Measurements from ENCODE around the gene F2RL3.
"Not testable (repeated sequence)": the region's sequence is repeated elsewhere in the genome, so short reads cannot be mapped to it uniquely, and the experiment has no call there.

F2RL3 gene

DNA sequence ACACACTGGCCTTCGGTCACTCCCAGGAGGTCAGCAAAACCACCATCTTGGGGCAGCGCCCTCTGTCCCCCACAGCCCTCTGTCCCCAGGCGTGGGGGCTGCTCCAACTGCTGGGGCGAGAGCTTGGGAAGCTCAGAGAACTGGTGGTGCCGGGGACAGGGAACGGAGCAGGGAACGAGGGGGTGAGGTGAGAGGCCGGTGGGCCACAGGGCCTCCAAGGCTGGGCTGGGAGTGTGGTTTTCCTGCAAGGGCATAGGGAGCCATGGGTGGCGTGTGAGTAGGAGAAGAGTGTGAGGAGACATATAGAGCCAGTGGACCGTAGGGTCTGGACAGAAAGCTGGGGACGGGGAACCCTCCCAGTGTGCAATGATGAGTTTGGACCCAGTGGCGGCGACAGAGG is 34.1 kb downstream of the F2RL3 start:
- no peak for DNase-seq

DNA sequence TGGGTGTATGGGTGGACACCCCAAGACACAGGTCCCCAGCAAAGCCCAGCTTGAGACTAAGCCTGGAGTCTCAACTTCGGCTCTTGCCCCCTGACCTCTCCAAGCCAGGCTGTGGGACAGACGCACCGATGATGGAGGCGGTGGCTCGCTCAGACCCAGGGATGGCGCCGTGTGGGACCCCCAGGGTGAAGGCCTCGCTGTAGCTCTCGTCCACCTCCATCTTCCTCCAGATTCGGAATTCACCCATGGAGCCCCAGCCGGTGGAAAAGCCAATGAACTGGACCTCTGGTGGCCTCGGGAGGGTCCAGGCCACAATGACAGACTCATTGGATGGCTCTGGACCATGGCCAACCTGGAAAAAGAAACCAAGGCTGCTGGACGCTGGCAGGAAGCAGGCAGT is 39.1 kb downstream of the F2RL3 start:
- no peak for DNase-seq

DNA sequence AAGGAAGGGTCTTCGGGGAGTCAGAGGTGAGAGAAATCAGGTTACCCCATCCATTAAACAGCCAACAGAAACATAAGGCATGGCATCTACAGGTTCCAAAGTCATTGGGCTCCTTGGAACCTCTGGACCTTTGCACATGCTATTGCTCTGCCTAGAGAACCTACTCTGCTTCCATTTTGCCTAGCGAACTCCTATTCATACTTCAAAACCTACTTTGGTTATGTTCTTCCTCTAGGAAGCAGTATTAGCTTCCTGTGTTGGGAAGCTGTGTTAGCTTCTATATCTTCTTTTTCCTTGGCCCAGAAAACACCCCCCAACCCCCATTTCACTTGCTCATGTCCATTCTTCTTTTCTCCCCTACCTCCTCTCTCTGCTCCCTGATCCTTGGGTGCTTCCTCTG is 39.6 kb downstream of the F2RL3 start:
- no peak for DNase-seq

DNA sequence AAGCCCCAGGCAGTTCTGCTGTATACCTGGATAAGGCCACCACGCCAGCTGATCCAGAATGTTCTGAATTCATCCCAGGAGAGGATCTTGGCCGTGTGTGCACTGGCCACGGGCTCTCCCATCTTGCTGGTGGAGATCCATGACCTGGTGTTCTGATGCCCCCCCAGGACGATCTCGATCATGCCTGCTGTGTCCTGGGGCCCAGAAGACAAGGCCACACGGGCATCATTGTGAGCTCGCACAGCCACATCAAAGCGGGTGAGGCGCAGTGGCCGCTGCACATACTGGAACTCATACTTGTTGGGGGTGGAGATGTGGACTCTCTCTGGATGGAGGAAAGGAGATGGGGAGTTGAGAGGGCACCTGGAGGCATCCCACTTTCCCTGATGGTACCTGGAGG is 40.1 kb downstream of the F2RL3 start:
- no peak for DNase-seq

DNA sequence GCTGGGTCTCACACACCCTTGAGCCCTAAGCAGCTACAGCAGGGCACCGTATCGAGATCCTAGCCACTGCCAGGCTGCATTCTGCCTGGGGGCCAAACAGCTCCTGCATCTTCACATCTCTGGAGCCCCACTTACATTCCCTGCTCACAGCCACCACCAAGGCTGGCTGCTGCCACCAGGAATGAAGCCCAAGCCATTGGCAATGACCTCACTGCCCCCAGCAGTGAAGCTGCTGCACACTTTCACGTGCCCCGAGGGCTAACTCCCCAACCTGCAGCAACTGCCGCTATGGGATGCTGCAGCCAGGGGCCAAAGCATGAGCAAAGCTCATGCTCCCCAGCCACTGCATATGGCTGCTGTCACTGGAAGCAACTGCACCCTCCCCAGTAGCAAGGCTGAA is 42.0 kb downstream of the F2RL3 start:
- DNase-seq: no peak

DNA sequence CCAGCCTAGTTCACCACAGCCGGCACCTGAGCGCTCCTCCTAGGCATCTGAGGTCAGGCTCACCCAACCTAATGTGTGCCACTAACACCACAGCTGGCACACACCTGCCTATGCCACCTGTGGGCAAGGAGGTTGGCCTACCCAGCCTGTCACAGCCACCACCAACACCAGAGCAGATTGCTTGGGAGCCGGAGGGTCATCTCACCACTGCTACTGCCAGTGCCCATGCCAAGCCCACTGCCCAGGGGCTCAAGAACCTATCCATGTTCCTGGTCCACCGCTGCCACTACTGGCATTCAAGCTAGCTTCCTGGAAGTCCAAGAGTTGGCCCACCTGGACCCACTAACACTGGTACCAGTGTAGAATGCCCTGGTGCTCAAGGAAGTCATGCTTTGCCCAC is 42.5 kb downstream of the F2RL3 start:
- no peak for DNase-seq

DNA sequence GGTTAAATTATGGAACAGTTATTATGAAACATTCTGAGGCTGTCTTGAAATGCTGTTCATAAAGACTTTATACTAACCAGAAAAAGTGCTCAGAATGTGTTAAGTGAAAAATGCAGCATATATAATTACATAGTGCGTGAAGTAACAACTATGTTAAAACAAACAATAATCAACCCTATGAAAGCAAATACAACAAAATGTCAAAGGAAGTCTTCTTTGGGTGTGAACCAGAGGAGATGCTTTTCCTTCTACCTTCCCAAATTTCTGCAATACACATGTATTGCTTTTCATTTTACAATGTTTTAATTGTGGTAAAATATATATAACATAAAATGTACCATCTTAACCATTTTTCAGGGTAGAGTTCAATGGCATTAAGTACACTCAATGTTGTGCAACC is 45.7 kb downstream of the F2RL3 start:
- no peak for DNase-seq

GRCh38 chr19:16936901-16937300 is 48.1 kb downstream of the F2RL3 start:
- DNase-seq: no peak

- DNase-seq: not testable (repeated sequence)
Measured at GRCh38 chr19:16937796-16938195, 49.0 kb downstream of the F2RL3 start.

- no peak for DNase-seq
Measured at GRCh38 chr19:16938211-16938610, 49.4 kb downstream of the F2RL3 start.

GRCh38 chr19:16940063-16940462 is 51.3 kb downstream of the F2RL3 start:
- not testable (repeated sequence) for DNase-seq

DNA sequence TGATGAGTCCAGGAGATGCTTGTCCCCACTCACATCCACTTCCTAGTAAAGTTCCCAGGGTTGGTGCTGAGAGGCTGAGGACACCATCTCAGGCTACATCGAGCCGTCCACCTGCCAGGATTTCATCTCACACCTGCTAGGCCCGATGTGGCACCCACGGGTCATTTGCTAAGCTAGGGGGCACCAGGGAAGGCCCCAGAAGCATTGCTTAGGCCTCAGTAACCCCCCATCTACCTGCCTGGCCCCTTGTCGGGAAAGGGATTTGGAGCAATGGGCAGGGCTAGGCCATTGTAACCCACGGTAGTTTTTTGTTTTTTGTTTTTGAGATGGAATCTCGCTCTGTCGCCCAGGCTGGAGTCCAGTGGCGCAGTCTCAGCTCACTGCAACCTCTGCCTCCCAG is 51.8 kb downstream of the F2RL3 start:
- DNase-seq: no peak

Measured in NCI-H345 (cell line).